SW 1271 (cell line): Measurements from ENCODE around the gene CHMP4B.

Source experiments
- DNase-seq, 2 experiments: peaks; one replicate each; lab custom pipeline; 2025; lab: John Stamatoyannopoulos, UW

The CHMP4B gene

DNA sequence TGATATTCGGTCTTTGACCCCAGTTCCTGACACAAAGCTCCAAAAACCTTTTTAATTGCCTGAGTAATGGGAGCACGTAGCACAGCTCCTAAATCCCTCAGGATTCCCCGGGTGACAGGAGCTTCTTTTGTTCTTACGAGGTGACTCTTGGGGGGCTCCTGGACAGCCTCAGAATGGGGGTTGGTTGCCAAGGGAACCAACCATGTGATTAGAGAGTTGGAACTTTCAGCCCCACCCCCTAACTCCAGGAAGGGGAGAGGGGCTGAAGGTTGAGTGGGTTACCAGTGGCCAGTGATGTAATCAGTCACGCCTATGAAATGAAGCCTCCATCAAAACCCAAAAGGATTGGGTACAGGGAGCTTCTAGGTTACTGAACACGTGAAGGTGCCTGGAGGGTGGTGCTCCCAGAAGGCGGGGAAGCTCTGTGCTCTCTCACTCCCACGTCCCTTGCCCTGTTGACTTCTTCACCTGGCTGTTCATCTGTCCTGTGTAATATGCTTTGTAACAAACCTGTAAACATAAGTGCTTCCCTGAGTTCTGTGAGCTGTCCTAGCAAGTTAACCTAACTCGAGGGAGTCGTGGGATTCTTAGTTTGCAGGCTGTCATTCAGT, 89.5 kb downstream of the CHMP4B start:
- DNase-seq, result no peak

DNA sequence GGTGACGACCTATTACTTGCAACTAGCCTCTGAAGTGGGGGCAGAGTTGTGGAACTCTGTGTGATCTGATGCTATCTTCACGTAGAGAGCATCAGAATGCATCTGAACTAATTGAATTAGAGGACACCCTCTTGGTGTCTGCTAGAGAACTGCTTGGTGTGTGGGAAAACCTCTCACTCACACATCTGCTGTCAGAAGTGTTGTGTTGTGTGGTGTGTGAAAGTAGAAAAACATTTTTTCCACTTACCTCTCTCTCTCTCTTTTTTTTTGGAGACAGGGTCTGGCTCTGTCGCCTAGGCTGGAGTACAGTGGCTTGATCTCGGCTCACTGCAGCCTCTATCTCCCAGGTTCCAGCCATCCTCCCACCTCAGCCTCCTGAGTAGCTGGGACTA, 90.0 kb downstream of the CHMP4B start:
- no peak for DNase-seq

DNA sequence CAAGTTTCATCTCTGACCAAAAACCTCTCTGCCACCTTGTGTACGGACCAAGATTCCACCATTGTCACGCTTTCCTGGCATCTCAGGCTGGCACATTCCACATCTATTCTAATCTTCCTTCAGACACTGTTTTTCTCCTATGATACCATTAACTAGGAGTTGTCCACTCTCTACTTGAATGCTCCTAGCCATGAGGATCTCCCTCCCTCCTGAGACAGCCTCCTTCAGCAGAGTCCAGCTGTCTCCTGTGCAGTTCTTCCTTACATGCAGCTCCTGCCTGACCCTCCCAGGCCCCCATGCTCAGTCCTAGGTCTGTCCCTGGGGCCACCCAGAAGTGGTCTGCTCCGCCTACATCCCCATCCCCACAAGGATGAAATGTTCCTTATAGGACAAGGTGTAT, 90.9 kb downstream of the CHMP4B start:
- no peak for DNase-seq
